RWPE2 (cell line): ENCODE measurements around the gene PPP2R2B.

Source experiments
- ATAC-seq: fragments of 200-7000 bp; cut with Tn5 transposase; 3 replicates; pipeline ENCODE4 v1.9.1; 2021; ENCODE audit warnings: low read depth
- DNase-seq: peaks from one replicate; pipeline ENCODE4 v3.0.0-alpha.2; 2020; ENCODE audit warnings: low spot score
- H3K27ac ChIP-seq: fragments of 450-650 bp; 2 replicates; pipeline ENCODE4 v1.5.1; 2017; ENCODE audit warnings: mild to moderate bottlenecking; ENCODE audit not compliant: poor library complexity, severe bottlenecking
- H3K27me3 ChIP-seq: fragments of 250-450 bp; sonication (Bioruptor Pico); 2 replicates; pipeline ENCODE4 v1.5.1; 2021; ENCODE audit warnings: mild to moderate bottlenecking, moderate library complexity; ENCODE audit not compliant: insufficient read depth, poor library complexity, severe bottlenecking
- H3K36me3 ChIP-seq: fragments of 250-450 bp; sonication (Bioruptor Pico); 2 replicates; pipeline ENCODE4 v1.5.1; 2020; ENCODE audit warnings: low read depth, mild to moderate bottlenecking, moderate library complexity
- H3K4me1 ChIP-seq: fragments of 250-450 bp; sonication (Bioruptor Pico); 2 replicates; pipeline ENCODE4 v1.5.1; 2021; ENCODE audit warnings: mild to moderate bottlenecking, moderate library complexity; ENCODE audit not compliant: insufficient read depth, poor library complexity, severe bottlenecking
- H3K4me3 ChIP-seq: fragments of 250-450 bp; sonication (Bioruptor Pico); 2 replicates; pipeline ENCODE4 v1.5.1; 2021; ENCODE audit warnings: mild to moderate bottlenecking, moderate library complexity; ENCODE audit not compliant: severe bottlenecking
- H3K9me3 ChIP-seq: fragments of 250-450 bp; sonication (Bioruptor Pico); 2 replicates; pipeline ENCODE4 v1.5.1; 2021; ENCODE audit warnings: mild to moderate bottlenecking, moderate library complexity; ENCODE audit not compliant: severe bottlenecking
- CTCF ChIP-seq: fragments of 450-650 bp; IDR thresholded peaks from one replicate; pipeline ENCODE4 v1.5.1; 2017; ENCODE audit warnings: mild to moderate bottlenecking, moderate library complexity; ENCODE audit not compliant: poor library complexity, severe bottlenecking

Gene PPP2R2B

GRCh38 chr5:146904890-146905289, 26.3 kb upstream of the PPP2R2B start:
- no peak for TF ChIP-seq CTCF

GRCh38 chr5:146903789-146904188, 25.2 kb upstream of the PPP2R2B start:
- Histone ChIP-seq H3K4me1 (no peaks in the 10 kb centered on the region), H3K9me3 (no peaks in the 10 kb centered on the region), H3K27me3 (no peaks in the 10 kb centered on the region), H3K27ac (no peak overlapping the region), H3K36me3 (no peaks in the 10 kb centered on the region), H3K4me3 (no peak overlapping the region)
- no peak for TF ChIP-seq CTCF
- DNase-seq (no peak), ATAC-seq (no peak)

More at GRCh38 chr5:146904890-146905289, 26.3 kb upstream of the PPP2R2B start:
- Histone ChIP-seq H3K27ac (no peak overlapping the region), H3K36me3 (no peaks in the 10 kb centered on the region), H3K27me3 (no peaks in the 10 kb centered on the region), H3K9me3 (no peaks in the 10 kb centered on the region), H3K4me3 (no peak overlapping the region), H3K4me1 (no peaks in the 10 kb centered on the region)
- DNase-seq (no peak), ATAC-seq (no peak)

- H3K27ac ChIP-seq = no peak overlapping the region
- no peak overlapping the region for H3K4me3 ChIP-seq
- H3K27me3 ChIP-seq = no peaks in the 10 kb centered on the region
- H3K36me3 ChIP-seq = no peaks in the 10 kb centered on the region
- ATAC-seq (no peak), DNase-seq (no peak)
- no peaks in the 10 kb centered on the region for H3K4me1 ChIP-seq
- H3K9me3 ChIP-seq = no peaks in the 10 kb centered on the region
- no peak for TF ChIP-seq CTCF
These were observed 23.9 kb upstream of the PPP2R2B start for GRCh38 chr5:146902471-146902870.

GRCh38 chr5:146897061-146897460, 18.5 kb upstream of the PPP2R2B start:
- Histone ChIP-seq H3K4me1 (peaks cover 7% of the 10 kb centered on the region), H3K27ac (no peak overlapping the region), H3K9me3 (no peaks in the 10 kb centered on the region), H3K36me3 (no peaks in the 10 kb centered on the region), H3K27me3 (no peaks in the 10 kb centered on the region), H3K4me3 (no peak overlapping the region)
- no peak for TF ChIP-seq CTCF
- no peak for ATAC-seq
- no peak for DNase-seq

- ATAC-seq (no peak), DNase-seq (no peak)
- H3K27ac ChIP-seq = no peak overlapping the region
- H3K36me3 ChIP-seq = no peaks in the 10 kb centered on the region
- no peaks in the 10 kb centered on the region for H3K27me3 ChIP-seq
- no peak for TF ChIP-seq CTCF
- no peaks in the 10 kb centered on the region for H3K9me3 ChIP-seq
- H3K4me3 ChIP-seq = no peak overlapping the region
- H3K4me1 ChIP-seq = peaks cover 12% of the 10 kb centered on the region
These were observed 16.4 kb upstream of the PPP2R2B start for GRCh38 chr5:146894753-146895521.
